Activated T-cell treated with anti-CD3 and anti-CD28 coated beads for 1 hour (primary cell): ENCODE data around the gene S100Z.
"Not testable (repeated sequence)": the region's sequence is repeated elsewhere in the genome, so short reads cannot be mapped to it uniquely, and the experiment has no call there.

Source experiments
- DNase-seq: peaks from one replicate; pipeline ENCODE4 v3.0.0-alpha.2; 2020; ENCODE audit warnings: low read depth

Gene S100Z

DNA sequence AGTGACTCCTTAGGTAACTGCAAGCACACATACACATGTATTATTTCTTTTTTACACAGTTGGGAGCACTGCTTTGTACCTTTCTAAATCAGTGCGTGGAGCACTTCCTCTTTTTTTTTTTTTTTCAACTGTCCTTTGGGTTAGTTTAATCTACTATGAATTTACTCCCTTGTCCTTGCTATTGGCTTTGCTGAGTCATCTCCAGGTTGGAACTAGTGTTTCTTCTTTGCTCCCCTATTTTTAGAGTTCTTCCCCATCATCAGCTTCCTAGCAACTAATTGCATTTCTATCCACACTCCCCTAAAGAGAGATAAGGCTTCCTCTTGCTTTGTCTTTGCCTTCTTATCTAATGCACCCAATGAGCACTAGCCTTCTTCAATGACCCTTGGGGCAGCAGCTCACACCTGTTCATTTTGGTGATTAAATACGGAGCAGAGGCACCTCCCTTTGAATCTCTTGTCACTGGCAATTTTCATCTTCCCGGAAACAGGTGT is 24.3 kb downstream of the S100Z start:
- no peak for DNase-seq

- DNase-seq = no peak
Measured at GRCh38 chr5:76888733-76889300, 39.0 kb downstream of the S100Z start.

GRCh38 chr5:76893294-76893693 is 43.5 kb downstream of the S100Z start:
- no peak for DNase-seq

DNA sequence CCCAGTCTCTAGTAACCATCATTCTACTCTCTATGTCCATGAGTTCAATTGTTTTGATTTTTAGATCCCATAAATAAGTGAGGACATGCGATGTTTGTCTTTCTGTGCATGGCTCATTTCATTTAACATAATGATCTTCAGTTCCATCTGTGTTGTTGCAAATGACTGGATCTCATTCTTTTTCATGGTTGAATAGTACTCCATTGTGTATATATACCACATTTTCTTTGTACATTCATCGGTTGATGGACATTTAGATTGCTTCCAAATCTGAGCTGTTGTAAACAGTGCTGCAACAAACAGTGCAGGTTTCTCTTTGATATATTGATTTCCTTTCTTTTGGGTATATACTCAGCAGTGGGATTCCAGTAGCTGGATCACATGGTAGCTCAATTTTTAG is 46.4 kb downstream of the S100Z start:
- DNase-seq = no peak

- no peak for DNase-seq
Measured at GRCh38 chr5:76901522-76901921, 51.7 kb downstream of the S100Z start.

DNA sequence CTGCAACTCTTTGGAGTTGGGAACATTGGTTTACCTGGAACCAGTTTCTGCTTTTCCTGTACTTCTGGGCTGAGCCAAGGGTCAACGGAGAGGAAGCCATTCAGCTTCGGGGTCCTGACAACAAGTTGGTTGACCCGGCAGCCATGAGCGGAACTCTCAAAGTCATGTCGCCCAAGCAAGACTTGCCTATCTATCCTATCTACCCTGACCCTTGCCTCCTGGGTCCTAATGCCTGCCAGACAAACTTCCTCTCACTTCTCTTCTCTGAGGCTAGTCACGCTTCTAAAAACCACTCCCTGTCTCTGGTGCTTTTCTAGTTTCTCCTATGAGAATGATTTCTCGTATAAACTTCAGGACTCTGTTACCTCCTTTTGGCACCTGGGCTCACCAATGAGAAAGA is 58.4 kb downstream of the S100Z start:
- DNase-seq = no peak

GRCh38 chr5:76910344-76910933 is 60.6 kb downstream of the S100Z start:
- DNase-seq = not testable (repeated sequence)

DNA sequence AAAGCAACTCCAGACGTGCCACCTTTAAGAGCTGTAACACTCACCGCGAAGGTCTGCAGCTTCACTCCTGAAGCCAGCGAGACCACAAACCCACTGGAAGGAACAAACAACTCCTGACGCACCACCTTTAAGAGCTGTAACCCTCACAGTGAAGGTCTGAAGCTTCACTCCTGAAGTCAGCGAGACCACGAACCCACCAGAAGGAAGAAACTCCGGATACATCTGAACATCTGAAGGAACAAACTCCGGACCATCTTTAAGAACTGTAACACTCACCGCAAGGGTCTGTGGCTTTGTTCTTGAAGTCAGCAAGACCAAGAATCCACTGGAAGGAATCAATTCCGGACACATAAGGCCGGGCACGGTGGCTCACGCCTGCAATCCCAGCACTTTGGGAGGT is 64.9 kb downstream of the S100Z start:
- not testable (repeated sequence) for DNase-seq

- DNase-seq = no peak
Measured at GRCh38 chr5:76918539-76918938, 68.7 kb downstream of the S100Z start.

GRCh38 chr5:76920491-76920890 is 70.7 kb downstream of the S100Z start:
- no peak for DNase-seq

GRCh38 chr5:76926329-76927105 is 76.7 kb downstream of the S100Z start:
- DNase-seq = no peak

GRCh38 chr5:76927961-76928360 is 78.1 kb downstream of the S100Z start:
- DNase-seq = no peak

DNA sequence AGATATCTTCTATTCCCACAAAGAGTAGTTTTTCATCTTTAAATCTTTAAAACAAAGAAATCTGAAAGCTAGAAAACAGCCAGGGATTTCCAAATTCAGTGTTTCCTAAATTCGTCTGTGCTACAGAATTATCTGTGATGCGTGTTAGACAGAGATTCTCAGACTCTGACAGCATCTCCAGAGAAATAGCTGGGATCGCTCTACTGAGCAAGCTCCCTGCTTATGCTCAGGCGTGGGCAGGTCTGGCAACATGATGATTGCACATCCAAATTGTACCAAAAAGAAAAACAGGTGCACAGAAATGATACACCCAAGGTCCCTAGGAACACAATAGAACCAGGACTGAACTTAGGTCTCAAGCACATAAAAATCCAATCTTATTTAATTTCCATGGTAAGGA is 80.3 kb downstream of the S100Z start:
- DNase-seq = no peak

GRCh38 chr5:76938177-76938576 is 88.4 kb downstream of the S100Z start:
- no peak for DNase-seq

DNA sequence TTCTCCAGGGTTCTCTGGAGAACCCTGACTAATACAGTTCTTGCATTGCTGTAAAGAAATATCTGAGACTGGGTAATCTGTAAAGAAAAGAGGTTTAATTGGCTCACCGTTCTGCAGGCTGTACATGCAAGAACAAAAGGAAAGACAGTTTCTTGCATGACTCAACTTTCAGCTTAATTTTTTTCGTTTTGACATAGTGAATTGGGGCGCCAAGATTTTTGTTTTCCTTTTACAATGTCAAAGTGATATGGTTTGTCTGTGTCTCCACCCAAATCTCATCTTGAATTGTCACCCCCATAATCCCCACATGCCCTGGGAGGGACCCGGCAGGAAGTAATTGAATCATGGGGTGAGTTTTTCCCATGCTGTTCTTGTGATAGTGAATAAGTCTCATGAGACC is 91.2 kb downstream of the S100Z start:
- no peak for DNase-seq

- DNase-seq = no peak
Measured at GRCh38 chr5:76941442-76941841, 91.6 kb downstream of the S100Z start.

DNA sequence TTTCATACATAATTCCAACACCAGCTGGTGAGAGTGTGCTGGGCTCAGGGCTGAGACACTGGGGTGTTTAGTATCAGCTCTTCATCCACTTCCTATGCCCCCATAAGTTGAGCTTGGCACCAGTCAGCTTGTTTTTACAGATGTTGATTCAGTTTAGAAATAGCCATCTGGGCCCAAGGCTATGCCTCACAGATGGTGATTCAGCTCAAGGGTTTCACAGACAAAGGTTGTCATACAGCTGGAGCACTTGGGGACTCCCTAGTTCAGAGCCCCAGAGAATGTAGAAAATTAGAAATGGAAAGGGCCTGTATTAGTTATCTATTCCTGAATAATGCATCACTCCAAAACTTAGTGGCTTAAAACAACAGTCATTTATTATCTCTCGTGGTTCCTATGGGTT is 92.8 kb downstream of the S100Z start:
- no peak for DNase-seq

- no peak for DNase-seq
Measured at GRCh38 chr5:76943006-76943405, 93.2 kb downstream of the S100Z start.

DNA sequence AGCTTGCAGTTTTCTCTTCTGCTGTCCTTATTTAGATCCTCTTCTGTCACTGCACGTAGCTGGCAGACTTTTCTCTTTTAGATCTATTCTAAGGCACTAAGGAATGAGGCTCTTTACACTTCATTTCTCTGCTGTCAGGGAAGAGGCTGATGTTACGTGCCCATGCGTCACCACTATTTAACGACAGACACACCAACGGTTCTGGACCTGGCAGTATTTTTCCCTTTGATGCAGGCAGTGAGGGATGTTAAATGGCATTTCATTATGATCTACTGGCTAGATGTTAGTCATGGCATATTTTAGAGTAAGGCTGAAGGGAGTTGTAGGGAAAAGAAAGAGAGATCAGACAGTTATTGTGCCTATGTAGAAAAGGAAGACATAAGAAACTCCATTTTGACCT is 94.8 kb downstream of the S100Z start:
- no peak for DNase-seq

GRCh38 chr5:76945238-76945637 is 95.4 kb downstream of the S100Z start:
- DNase-seq = not testable (repeated sequence)

- DNase-seq = no peak
Measured at GRCh38 chr5:76946090-76946489, 96.3 kb downstream of the S100Z start.

GRCh38 chr5:76947082-76947503 is 97.3 kb downstream of the S100Z start:
- no peak for DNase-seq

GRCh38 chr5:76952795-76953536 is 103.2 kb downstream of the S100Z start, which contains the start of gene CRHBP:
Gene CRHBP, plus strand, starts transcription at chr5:76953045. Its CDS starts 90 bp downstream, at chr5:76953135.
- DNase-seq = no peak
